H9 (cell line): ENCODE measurements around the gene ERMN. TPM values are rescaled to one million over a fixed set of nuclear protein-coding genes. Genes with fewer than 3 reads are reported as not detected.

ENCODE experiments used
- DNase-seq: peaks from one replicate; pipeline ENCODE4 v3.0.0-alpha.2; 2017
- H2AFZ ChIP-seq: one replicate; pipeline ENCODE4 v1.6.1; 2013; ENCODE audit warnings: mild to moderate bottlenecking, low read length, control low read depth, moderate library complexity
- H2AK5ac ChIP-seq: 2 replicates; pipeline ENCODE4 v1.6.1; 2013; ENCODE audit warnings: low read length, control low read depth, mixed read lengths; ENCODE audit not compliant: insufficient read length
- H2BK120ac ChIP-seq: one replicate; pipeline ENCODE4 v1.6.1; 2013; ENCODE audit warnings: low read depth, mild to moderate bottlenecking, low read length, control low read depth, inconsistent platforms; ENCODE audit not compliant: poor library complexity, severe bottlenecking
- H2BK12ac ChIP-seq: 2 replicates; pipeline ENCODE4 v1.6.1; 2013; ENCODE audit warnings: low read length, control low read depth, mixed read lengths, low read depth; ENCODE audit not compliant: insufficient read length
- H2BK15ac ChIP-seq: 2 replicates; pipeline ENCODE4 v1.6.1; 2013; ENCODE audit warnings: low read depth, low read length, control low read depth
- H2BK20ac ChIP-seq: one replicate; pipeline ENCODE4 v1.6.1; 2013; ENCODE audit warnings: low read depth, mild to moderate bottlenecking, low read length, control low read depth, inconsistent platforms; ENCODE audit not compliant: poor library complexity, severe bottlenecking
- H2BK5ac ChIP-seq: 2 replicates; pipeline ENCODE4 v1.6.1; 2013; ENCODE audit warnings: low read length, control low read depth, mixed read lengths; ENCODE audit not compliant: insufficient read length
- H3K14ac ChIP-seq: 2 replicates; pipeline ENCODE4 v1.6.1; 2013; ENCODE audit warnings: low read length, control low read depth; ENCODE audit not compliant: insufficient read depth
- H3K18ac ChIP-seq: 2 replicates; pipeline ENCODE4 v1.6.1; 2013; ENCODE audit warnings: low read depth, mild to moderate bottlenecking, mixed read lengths, low read length, control low read depth; ENCODE audit not compliant: insufficient read length
- H3K23ac ChIP-seq: 2 replicates; pipeline ENCODE4 v1.6.1; 2013; ENCODE audit warnings: low read length, control low read depth, mixed read lengths, low read depth; ENCODE audit not compliant: insufficient read length
- H3K23me2 ChIP-seq: 2 replicates; pipeline ENCODE4 v1.6.1; 2013; ENCODE audit warnings: low read depth, mild to moderate bottlenecking, mixed read lengths, low read length, control low read depth; ENCODE audit not compliant: insufficient read length, poor library complexity, severe bottlenecking
- H3K27ac ChIP-seq: 2 replicates; pipeline ENCODE4 v1.5.1; 2013; ENCODE audit warnings: low read length, control low read depth, mixed read lengths, low read depth; ENCODE audit not compliant: insufficient read length
- H3K27me3 ChIP-seq: 2 replicates; pipeline ENCODE4 v1.6.1; 2013; ENCODE audit warnings: low read length, control low read depth, inconsistent platforms; ENCODE audit not compliant: insufficient read depth
- H3K4ac ChIP-seq: 2 replicates; pipeline ENCODE4 v1.6.1; 2013; ENCODE audit warnings: low read depth, mild to moderate bottlenecking, control low read depth, inconsistent platforms, low read length, moderate library complexity
- H3K4me1 ChIP-seq: 2 replicates; pipeline ENCODE4 v1.6.1; 2013; ENCODE audit warnings: low read length, control low read depth, inconsistent platforms; ENCODE audit not compliant: insufficient read depth
- H3K4me2 ChIP-seq: 2 replicates; pipeline ENCODE4 v1.6.1; 2013; ENCODE audit warnings: low read length, control low read depth, mixed read lengths; ENCODE audit not compliant: insufficient read length, insufficient read depth
- H3K56ac ChIP-seq: 2 replicates; pipeline ENCODE4 v1.6.1; 2013; ENCODE audit warnings: low read depth, mild to moderate bottlenecking, mixed read lengths, low read length, control low read depth; ENCODE audit not compliant: insufficient read length
- H3K79me1 ChIP-seq: 2 replicates; pipeline ENCODE4 v1.6.1; 2013; ENCODE audit warnings: low read depth, mild to moderate bottlenecking, moderate library complexity, low read length, control low read depth, inconsistent platforms; ENCODE audit not compliant: insufficient read depth, poor library complexity, severe bottlenecking
- H3K79me2 ChIP-seq: 2 replicates; pipeline ENCODE4 v1.6.1; 2013; ENCODE audit warnings: low read length, control low read depth, inconsistent platforms; ENCODE audit not compliant: insufficient read depth
- H3K9ac ChIP-seq: 2 replicates; pipeline ENCODE4 v1.6.1; 2013; ENCODE audit warnings: low read length, control low read depth, mixed read lengths; ENCODE audit not compliant: insufficient read length; ENCODE audit errors: extremely low read depth
- H3K9me3 ChIP-seq: one replicate; pipeline ENCODE4 v1.6.1; 2013; ENCODE audit warnings: low read depth, low read length, inconsistent platforms; ENCODE audit not compliant: control insufficient read depth
- H3T11ph ChIP-seq: one replicate; pipeline ENCODE4 v1.6.1; 2013; ENCODE audit warnings: mild to moderate bottlenecking, low read length, control low read depth, inconsistent platforms
- H4K20me1 ChIP-seq: one replicate; pipeline ENCODE4 v1.6.1; 2013; ENCODE audit not compliant: control insufficient read depth, insufficient read length, insufficient read depth
- H4K5ac ChIP-seq: 2 replicates; pipeline ENCODE4 v1.6.1; 2013; ENCODE audit warnings: low read depth, mild to moderate bottlenecking, mixed read lengths, low read length, control low read depth; ENCODE audit not compliant: insufficient read length
- H4K8ac ChIP-seq: replicated peaks from 2 replicates; pipeline ENCODE4 v1.6.1; 2013; ENCODE audit warnings: low read length, control low read depth, mixed read lengths, low read depth; ENCODE audit not compliant: insufficient read length
- H4K91ac ChIP-seq: 2 replicates; pipeline ENCODE4 v1.6.1; 2013; ENCODE audit warnings: low read depth, mild to moderate bottlenecking, moderate library complexity, mixed read lengths, low read length, control low read depth; ENCODE audit not compliant: insufficient read length
- H3K27ac Mint-ChIP-seq, 3 experiments: 2 replicates in 2 of 3; 3 replicates in 1 of 3; pipeline ENCODE4 v1.8.0; 2020 to 2021; ENCODE audit warnings: mixed read lengths in 3 of 3, mild to moderate bottlenecking in 1 of 3, moderate library complexity in 1 of 3
- H3K27me3 Mint-ChIP-seq: 2 replicates; pipeline ENCODE4 v1.8.0; 2021; ENCODE audit warnings: low read depth, mild to moderate bottlenecking, moderate library complexity, mixed read lengths
- H3K36me3 Mint-ChIP-seq, 3 experiments: 2 replicates in 2 of 3; 3 replicates in 1 of 3; pipeline ENCODE4 v1.8.0; 2020 to 2021; ENCODE audit warnings: low read depth in 3 of 3, mixed read lengths in 3 of 3; ENCODE audit not compliant: insufficient read depth in 1 of 3
- H3K4me1 Mint-ChIP-seq, 2 experiments: 2 replicates each; pipeline ENCODE4 v1.8.0; 2020; ENCODE audit warnings: mixed read lengths in 2 of 2
- H3K4me3 Mint-ChIP-seq, 2 experiments: 2 replicates in 1 of 2; 3 replicates in 1 of 2; pipeline ENCODE4 v1.8.0; 2020 to 2021; ENCODE audit warnings: mild to moderate bottlenecking in 2 of 2, mixed read lengths in 2 of 2, moderate library complexity in 1 of 2
- H3K9me3 Mint-ChIP-seq, 2 experiments: 2 replicates in 1 of 2; 3 replicates in 1 of 2; pipeline ENCODE4 v1.8.0; 2020; ENCODE audit warnings: mild to moderate bottlenecking in 2 of 2, mixed read lengths in 2 of 2, moderate library complexity in 1 of 2
- CTCF ChIP-seq: fragments of 200-600 bp; sonication (generic); conservative IDR thresholded peaks from 3 replicates; pipeline ENCODE4 v1.8.0; 2021; ENCODE audit warnings: antibody characterized with exemption, mild to moderate bottlenecking
- WGBS: extraction: QIAGEN DNeasy Blood & Tissue Kit; methylation state at CpG from one replicate; pipeline ENCODE4 v1.1.7; 2013; ENCODE audit warnings: missing lambda C conversion rate, low lambda C conversion rate, mixed read lengths; ENCODE audit not compliant: insufficient read length; ENCODE audit errors: extremely low coverage; 5-methylcytosine and 5-hydroxymethylcytosine counted together
- total RNA-seq: library from RNA; stranded (reverse); gene quantifications from 2 replicates; pipeline ENCODE4 v1.2.1, GENCODE V29; 2021

Gene ERMN
- total RNA-seq, 1 experiment from 2014 or later: 0.48 TPM

- Mint-ChIP-seq H3K36me3 (no peaks in the 10 kb centered on the region), H3K4me1 (peaks cover 31 to 38% of the 10 kb centered on the region in 2 experiments), H3K4me3 (no peak overlapping the region), H3K27me3 (no peaks in the 10 kb centered on the region), H3K9me3 (no peaks in the 10 kb centered on the region), H3K27ac (no peak overlapping the region)
- Histone ChIP-seq H2BK12ac (no peak overlapping the region), H3T11ph (no peak overlapping the region), H4K8ac (no peak overlapping the region), H3K56ac (no peak overlapping the region), H3K27ac (no peak overlapping the region), H3K18ac (no peak overlapping the region), H3K79me1 (no peaks in the 10 kb centered on the region), H4K91ac (no peak overlapping the region), H3K9ac (no peak overlapping the region), H2AK5ac (no peak overlapping the region), H2BK15ac (no peak overlapping the region), H3K9me3 (no peaks in the 10 kb centered on the region), H3K14ac (no peak overlapping the region), H3K23me2 (no peaks in the 10 kb centered on the region), H3K27me3 (no peaks in the 10 kb centered on the region), H4K20me1 (no peaks in the 10 kb centered on the region), H4K5ac (no peak overlapping the region), H3K4me1 (peaks cover 3% of the 10 kb centered on the region; the same call in 1 of the 2 replicates), H3K79me2 (no peaks in the 10 kb centered on the region), H3K4ac (no peak overlapping the region), H2AFZ (no peak overlapping the region), H2BK5ac (no peak overlapping the region), H2BK120ac (no peak overlapping the region), H3K4me2 (no peak overlapping the region), H3K23ac (no peak overlapping the region), H2BK20ac (no peak overlapping the region)
- no peak for TF ChIP-seq CTCF
- no peak for DNase-seq
- WGBS: no CpG with 5 or more reads among the region's 3 CpGs
Observed at GRCh38 chr2:157327200-157327599, 1.6 kb upstream of the ERMN start.
